Measurements from ENCODE around the gene SURF1.
"Not testable (repeated sequence)": the region's sequence is repeated elsewhere in the genome, so short reads cannot be mapped to it uniquely, and the experiment has no call there.

Gene SURF1

DNA sequence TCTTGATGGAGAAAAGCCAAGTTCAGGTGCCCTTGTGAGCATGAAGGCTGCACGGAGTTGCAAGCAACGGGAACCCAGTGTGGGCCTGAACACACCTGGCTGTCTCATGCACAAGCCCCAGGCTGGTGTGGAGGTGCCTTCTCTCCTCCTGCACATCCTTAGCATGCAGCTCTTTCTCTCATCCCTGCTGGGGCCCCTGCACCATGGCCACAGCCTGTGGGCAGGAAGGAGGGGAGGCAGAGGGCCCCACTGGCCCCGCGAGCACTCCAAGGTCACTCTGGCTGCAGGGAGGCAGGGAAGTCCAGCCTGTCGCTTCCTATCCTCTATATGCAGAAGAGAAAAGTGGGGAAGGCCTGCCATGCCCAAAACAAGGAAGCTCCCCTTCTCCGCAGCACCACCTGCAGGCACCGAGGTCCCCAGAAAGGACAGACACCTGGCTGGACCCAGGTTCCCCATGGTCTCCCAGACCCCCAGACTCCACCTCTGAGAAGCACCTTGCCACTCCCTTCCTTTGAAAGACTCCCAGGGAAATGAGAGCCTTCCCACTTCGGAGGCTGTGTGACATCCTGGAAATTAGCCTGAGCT, 38.5 kb upstream of the SURF1 start:
- Histone ChIP-seq H3K27ac (ENCODE audit: low read length) (no peak overlapping the region), H3K79me2 (ENCODE audit: insufficient read depth, low read length) (no peaks in the 10 kb centered on the region), H4K20me1 (ENCODE audit: insufficient read depth, low read length) (no peaks in the 10 kb centered on the region), H3K4me1 (ENCODE audit: insufficient read depth, low read length) (no peaks in the 10 kb centered on the region), H3K4me2 (ENCODE audit: insufficient read depth, low read length) (no peak overlapping the region), H3K27me3 (ENCODE audit: insufficient read depth, low read length, poor library complexity) (no peaks in the 10 kb centered on the region), H3K9me3 (ENCODE audit: insufficient read depth, low read length, severe bottlenecking) (no peaks in the 10 kb centered on the region), H3K4me3 (ENCODE audit: low read depth in 1 of 2, low read length in 2 of 2) (no peak overlapping the region), H3K9ac (ENCODE audit: low read depth, low read length) (no peak overlapping the region), H2AFZ (ENCODE audit: low read depth, low read length) (no peak overlapping the region), H3K36me3 (ENCODE audit: insufficient read depth, low read length) (no peaks in the 10 kb centered on the region)
- TF ChIP-seq, protein P1, sequence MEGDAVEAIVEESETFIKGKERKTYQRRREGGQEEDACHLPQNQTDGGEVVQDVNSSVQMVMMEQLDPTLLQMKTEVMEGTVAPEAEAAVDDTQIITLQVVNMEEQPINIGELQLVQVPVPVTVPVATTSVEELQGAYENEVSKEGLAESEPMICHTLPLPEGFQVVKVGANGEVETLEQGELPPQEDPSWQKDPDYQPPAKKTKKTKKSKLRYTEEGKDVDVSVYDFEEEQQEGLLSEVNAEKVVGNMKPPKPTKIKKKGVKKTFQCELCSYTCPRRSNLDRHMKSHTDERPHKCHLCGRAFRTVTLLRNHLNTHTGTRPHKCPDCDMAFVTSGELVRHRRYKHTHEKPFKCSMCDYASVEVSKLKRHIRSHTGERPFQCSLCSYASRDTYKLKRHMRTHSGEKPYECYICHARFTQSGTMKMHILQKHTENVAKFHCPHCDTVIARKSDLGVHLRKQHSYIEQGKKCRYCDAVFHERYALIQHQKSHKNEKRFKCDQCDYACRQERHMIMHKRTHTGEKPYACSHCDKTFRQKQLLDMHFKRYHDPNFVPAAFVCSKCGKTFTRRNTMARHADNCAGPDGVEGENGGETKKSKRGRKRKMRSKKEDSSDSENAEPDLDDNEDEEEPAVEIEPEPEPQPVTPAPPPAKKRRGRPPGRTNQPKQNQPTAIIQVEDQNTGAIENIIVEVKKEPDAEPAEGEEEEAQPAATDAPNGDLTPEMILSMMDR (IDR thresholded peaks at IDR 0.05; ENCODE audit: borderline replicate concordance, extremely low read depth, low read length, poor library complexity, severe bottlenecking), result no peak
- no peak for TF ChIP-seq EZH2 (IDR thresholded peaks at IDR 0.05; ENCODE audit: borderline replicate concordance, low read depth, low read length, severe bottlenecking)
- ATAC-seq (ENCODE audit: insufficient read depth, low read depth) (no peak), DNase-seq (no peak)

DNA sequence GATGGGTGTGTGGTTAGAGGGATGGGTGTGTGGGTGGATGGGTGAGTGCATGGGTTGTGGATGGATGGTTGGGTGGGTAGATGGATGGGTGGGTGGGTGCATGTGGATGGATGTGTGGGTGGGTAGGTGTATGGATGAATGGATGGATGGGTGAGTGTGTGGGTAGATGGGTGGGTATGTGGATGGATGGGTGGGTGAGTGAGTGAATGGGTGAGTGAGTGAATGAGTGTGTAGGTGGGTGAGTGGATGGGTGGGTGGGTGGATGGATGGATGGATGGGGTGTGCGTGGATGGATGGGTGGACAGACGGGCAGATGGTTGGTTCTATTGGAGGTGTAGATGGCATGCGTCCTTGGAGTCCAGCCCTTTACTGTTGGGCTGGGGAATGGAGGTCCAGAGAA, 37.1 kb upstream of the SURF1 start:
- Histone ChIP-seq H3K4me2 (ENCODE audit: insufficient read depth, low read length) (no peak overlapping the region), H3K36me3 (ENCODE audit: insufficient read depth, low read length) (no peaks in the 10 kb centered on the region), H3K27ac (ENCODE audit: low read length) (no peak overlapping the region), H2AFZ (ENCODE audit: low read depth, low read length) (no peak overlapping the region), H3K79me2 (ENCODE audit: insufficient read depth, low read length) (no peaks in the 10 kb centered on the region), H3K27me3 (ENCODE audit: insufficient read depth, low read length, poor library complexity) (no peaks in the 10 kb centered on the region), H3K4me3 (ENCODE audit: low read depth in 1 of 2, low read length in 2 of 2) (no peak overlapping the region), H4K20me1 (ENCODE audit: insufficient read depth, low read length) (no peaks in the 10 kb centered on the region), H3K4me1 (ENCODE audit: insufficient read depth, low read length) (no peaks in the 10 kb centered on the region), H3K9ac (ENCODE audit: low read depth, low read length) (no peak overlapping the region), H3K9me3 (ENCODE audit: insufficient read depth, low read length, severe bottlenecking) (no peaks in the 10 kb centered on the region)
- TF ChIP-seq, protein P1 (IDR thresholded peaks at IDR 0.05; ENCODE audit: borderline replicate concordance, extremely low read depth, low read length, poor library complexity, severe bottlenecking), result no peak
- no peak for TF ChIP-seq EZH2 (IDR thresholded peaks at IDR 0.05; ENCODE audit: borderline replicate concordance, low read depth, low read length, severe bottlenecking)
- DNase-seq (no peak), ATAC-seq (ENCODE audit: insufficient read depth, low read depth) (no peak)

DNA sequence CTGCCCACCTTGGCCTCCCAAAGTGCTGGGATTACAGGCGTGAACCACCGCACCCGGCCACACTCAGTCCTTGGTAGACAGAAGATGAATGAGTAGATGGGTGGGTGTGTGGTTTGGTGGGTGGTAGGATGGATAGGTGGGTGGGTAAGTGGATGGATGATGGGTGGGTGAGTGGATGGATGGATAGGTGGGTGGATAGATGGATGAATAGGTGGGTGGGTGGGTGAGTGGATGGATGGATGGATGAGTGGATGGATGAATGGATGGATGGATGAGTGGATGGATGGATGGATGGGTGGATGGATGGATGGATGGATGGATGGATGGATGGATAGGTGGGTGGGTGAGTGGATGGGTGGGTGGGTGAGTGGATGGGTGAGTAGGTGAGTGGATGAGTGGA, 36.0 kb upstream of the SURF1 start:
- not testable (repeated sequence) for H3K4me3 ChIP-seq (ENCODE audit: low read depth in 1 of 2, low read length in 2 of 2)

DNA sequence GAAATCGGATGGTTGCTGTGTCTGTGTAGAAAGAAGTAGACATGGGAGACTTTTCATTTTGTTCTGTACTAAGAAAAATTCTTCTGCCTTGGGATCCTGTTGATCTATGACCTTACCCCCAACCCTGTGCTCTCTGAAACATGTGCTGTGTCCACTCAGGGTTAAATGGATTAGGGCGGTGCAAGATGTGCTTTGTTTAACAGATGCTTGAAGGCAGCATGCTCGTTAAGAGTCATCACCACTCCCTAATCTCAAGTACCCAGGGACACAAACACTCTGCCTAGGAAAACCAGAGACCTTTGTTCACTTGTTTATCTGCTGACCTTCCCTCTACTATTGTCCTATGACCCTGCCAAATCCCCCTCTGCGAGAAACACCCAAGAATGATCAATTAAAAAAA, 35.2 kb upstream of the SURF1 start:
- ATAC-seq (ENCODE audit: insufficient read depth, low read depth), result not testable (repeated sequence)

More for the DNA sequence above, 36.0 kb upstream of the SURF1 start:
- ATAC-seq (ENCODE audit: insufficient read depth, low read depth); H3K9ac ChIP-seq (ENCODE audit: low read depth, low read length); H3K36me3 ChIP-seq (ENCODE audit: insufficient read depth, low read length); H3K4me1 ChIP-seq (ENCODE audit: insufficient read depth, low read length); DNase-seq; H3K4me2 ChIP-seq (ENCODE audit: insufficient read depth, low read length); H4K20me1 ChIP-seq (ENCODE audit: insufficient read depth, low read length); H3K79me2 ChIP-seq (ENCODE audit: insufficient read depth, low read length); H3K27me3 ChIP-seq (ENCODE audit: insufficient read depth, low read length, poor library complexity); H2AFZ ChIP-seq (ENCODE audit: low read depth, low read length); H3K27ac ChIP-seq (ENCODE audit: low read length); H3K9me3 ChIP-seq (ENCODE audit: insufficient read depth, low read length, severe bottlenecking): not testable (repeated sequence)

More for the DNA sequence above, 35.2 kb upstream of the SURF1 start:
- not testable (repeated sequence) for H2AFZ ChIP-seq (ENCODE audit: low read depth, low read length); H3K79me2 ChIP-seq (ENCODE audit: insufficient read depth, low read length); H3K27ac ChIP-seq (ENCODE audit: low read length); H3K4me1 ChIP-seq (ENCODE audit: insufficient read depth, low read length); H3K27me3 ChIP-seq (ENCODE audit: insufficient read depth, low read length, poor library complexity); H3K9me3 ChIP-seq (ENCODE audit: insufficient read depth, low read length, severe bottlenecking); H4K20me1 ChIP-seq (ENCODE audit: insufficient read depth, low read length); H3K36me3 ChIP-seq (ENCODE audit: insufficient read depth, low read length); H3K9ac ChIP-seq (ENCODE audit: low read depth, low read length); H3K4me3 ChIP-seq (ENCODE audit: low read depth in 1 of 2, low read length in 2 of 2); H3K4me2 ChIP-seq (ENCODE audit: insufficient read depth, low read length); DNase-seq

Measured in DND-41 (cell line).